DOHH2 (cell line): ENCODE results near the gene LTA.

Experiments used
- H3F3A ChIP-seq: fragments of 200-600 bp; sonication (generic), shearing (Covaris generic); 2 replicates; pipeline ENCODE4 v1.6.0; 2016; ENCODE audit warnings: antibody characterized with exemption, mild to moderate bottlenecking; ENCODE audit not compliant: control insufficient read depth, insufficient read depth
- H3K27ac ChIP-seq: fragments of 200-600 bp; sonication (generic); 2 replicates; pipeline ENCODE4 v1.5.1; 2014; ENCODE audit warnings: low read depth, mild to moderate bottlenecking, low read length, moderate library complexity
- H3K27me3 ChIP-seq: fragments of 200-600 bp; sonication (generic); 2 replicates; pipeline ENCODE4 v1.6.1; 2014; ENCODE audit warnings: mild to moderate bottlenecking, low read length, mixed read lengths; ENCODE audit not compliant: control insufficient read depth
- H3K36me3 ChIP-seq: fragments of 200-600 bp; sonication (generic); 2 replicates; pipeline ENCODE4 v1.6.1; 2014; ENCODE audit warnings: mild to moderate bottlenecking, low read length, moderate library complexity, mixed read lengths; ENCODE audit not compliant: control insufficient read depth
- H3K4me1 ChIP-seq: fragments of 200-600 bp; sonication (generic); 2 replicates; pipeline ENCODE4 v1.6.1; 2014; ENCODE audit warnings: mild to moderate bottlenecking, low read length, mixed read lengths; ENCODE audit not compliant: control insufficient read depth
- H3K4me2 ChIP-seq: fragments of 200-600 bp; sonication (generic); 2 replicates; pipeline ENCODE4 v1.6.0; 2014; ENCODE audit warnings: mild to moderate bottlenecking, low read length, moderate library complexity
- H3K4me3 ChIP-seq: fragments of 200-600 bp; sonication (generic); 2 replicates; pipeline ENCODE4 v1.5.1; 2014; ENCODE audit warnings: mild to moderate bottlenecking, low read length, mixed read lengths
- H3K79me2 ChIP-seq: fragments of 200-600 bp; sonication (generic); 2 replicates; pipeline ENCODE4 v1.6.1; 2014; ENCODE audit warnings: mild to moderate bottlenecking, low read length, mixed read lengths; ENCODE audit not compliant: control insufficient read depth
- H3K9me2 ChIP-seq: fragments of 200-600 bp; sonication (generic); replicated peaks from 2 replicates; pipeline ENCODE4 v1.6.1; 2014; ENCODE audit warnings: mild to moderate bottlenecking, low read length, mixed read lengths; ENCODE audit not compliant: control insufficient read depth
- H3K9me3 ChIP-seq: fragments of 200-600 bp; sonication (generic); 2 replicates; pipeline ENCODE4 v1.6.1; 2014; ENCODE audit warnings: antibody characterized with exemption, low read length, mixed read lengths; ENCODE audit not compliant: control insufficient read depth, insufficient read depth
- H4K20me1 ChIP-seq: fragments of 200-600 bp; sonication (generic); 2 replicates; pipeline ENCODE4 v1.6.0; 2014; ENCODE audit warnings: low read depth, mild to moderate bottlenecking, antibody characterized with exemption, low read length, moderate library complexity; ENCODE audit not compliant: control insufficient read depth, insufficient read depth
- EZH2phosphoT487 ChIP-seq: fragments of 200-600 bp; sonication (generic); IDR thresholded peaks from 2 replicates; pipeline ENCODE4 v1.6.1; 2017; ENCODE audit warnings: borderline replicate concordance, mild to moderate bottlenecking, antibody characterized with exemption, low read length, moderate library complexity, mixed read lengths
- TF ChIP-seq, protein P1 (sequence below): fragments of 200-600 bp; sonication (generic); IDR thresholded peaks from one replicate; pipeline ENCODE4 v1.5.1; 2014; ENCODE audit warnings: antibody characterized with exemption, mild to moderate bottlenecking, low read depth, low read length; ENCODE audit not compliant: poor library complexity, severe bottlenecking

Gene LTA

DNA sequence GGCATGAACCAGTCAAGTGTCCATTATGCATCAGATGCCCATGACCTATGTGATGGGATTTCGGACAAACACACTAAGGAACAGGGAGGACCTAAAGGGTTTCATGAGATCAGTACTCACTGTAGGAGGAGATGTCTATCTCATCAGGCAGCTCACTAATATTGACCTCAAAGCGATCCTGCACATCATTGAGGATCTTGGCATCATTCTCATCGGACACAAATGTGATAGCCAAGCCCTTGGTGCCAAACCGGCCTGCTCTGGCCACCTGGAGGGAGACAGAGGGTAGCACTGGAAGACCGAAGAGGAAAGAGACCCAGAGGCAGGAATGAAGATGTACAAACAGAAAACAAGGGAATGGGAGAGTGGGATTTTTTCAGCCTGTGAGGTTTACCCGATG lies 41.4 kb upstream of the LTA start:
- Histone ChIP-seq H4K20me1 (peaks cover 23% of the 10 kb centered on the region), H3F3A (peaks cover 52% of the 10 kb centered on the region)
- TF ChIP-seq, protein P1, sequence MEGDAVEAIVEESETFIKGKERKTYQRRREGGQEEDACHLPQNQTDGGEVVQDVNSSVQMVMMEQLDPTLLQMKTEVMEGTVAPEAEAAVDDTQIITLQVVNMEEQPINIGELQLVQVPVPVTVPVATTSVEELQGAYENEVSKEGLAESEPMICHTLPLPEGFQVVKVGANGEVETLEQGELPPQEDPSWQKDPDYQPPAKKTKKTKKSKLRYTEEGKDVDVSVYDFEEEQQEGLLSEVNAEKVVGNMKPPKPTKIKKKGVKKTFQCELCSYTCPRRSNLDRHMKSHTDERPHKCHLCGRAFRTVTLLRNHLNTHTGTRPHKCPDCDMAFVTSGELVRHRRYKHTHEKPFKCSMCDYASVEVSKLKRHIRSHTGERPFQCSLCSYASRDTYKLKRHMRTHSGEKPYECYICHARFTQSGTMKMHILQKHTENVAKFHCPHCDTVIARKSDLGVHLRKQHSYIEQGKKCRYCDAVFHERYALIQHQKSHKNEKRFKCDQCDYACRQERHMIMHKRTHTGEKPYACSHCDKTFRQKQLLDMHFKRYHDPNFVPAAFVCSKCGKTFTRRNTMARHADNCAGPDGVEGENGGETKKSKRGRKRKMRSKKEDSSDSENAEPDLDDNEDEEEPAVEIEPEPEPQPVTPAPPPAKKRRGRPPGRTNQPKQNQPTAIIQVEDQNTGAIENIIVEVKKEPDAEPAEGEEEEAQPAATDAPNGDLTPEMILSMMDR, result no peak
- no peak for TF ChIP-seq EZH2phosphoT487

DNA sequence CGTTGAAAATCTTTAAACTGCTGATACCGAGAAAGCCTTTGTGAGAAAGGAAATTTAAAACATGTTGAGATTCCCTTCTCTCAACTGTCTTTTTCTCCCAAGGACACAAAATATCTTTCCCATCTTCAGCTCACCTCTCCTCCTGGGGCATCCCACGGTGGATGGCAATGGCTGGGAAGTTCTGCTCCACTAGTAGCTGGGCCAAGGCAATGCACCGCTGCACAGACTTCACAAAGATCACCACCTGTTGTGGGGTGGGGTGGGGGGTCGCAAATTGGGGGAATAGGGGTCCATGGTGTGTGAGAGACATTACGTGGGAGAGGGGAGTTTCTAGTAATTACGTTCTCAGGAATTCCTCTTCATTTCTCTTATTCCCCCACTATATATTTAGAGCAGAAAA lies 40.9 kb upstream of the LTA start:
- Histone ChIP-seq H3K27me3 (no peaks in the 10 kb centered on the region), H3K4me2 (no peak overlapping the region), H3K36me3 (peaks cover 72% of the 10 kb centered on the region), H3K9me2 (no peaks in the 10 kb centered on the region), H3K4me1 (peaks cover 4% of the 10 kb centered on the region; the same call in 1 of the 2 replicates), H3K9me3 (no peaks in the 10 kb centered on the region), H3K4me3 (no peak overlapping the region), H3K79me2 (peaks cover 28% of the 10 kb centered on the region), H3K27ac (no peak overlapping the region), H3F3A (peaks cover 57% of the 10 kb centered on the region), H4K20me1 (peaks cover 28% of the 10 kb centered on the region)
- TF ChIP-seq, protein P1, result no peak
- TF ChIP-seq EZH2phosphoT487, result no peak

More for the DNA sequence above, 41.4 kb upstream of the LTA start:
- H3K9me2 ChIP-seq, result no peaks in the 10 kb centered on the region
- H3K27ac ChIP-seq, result no peak overlapping the region
- H3K36me3 ChIP-seq, result peaks cover 67% of the 10 kb centered on the region
- no peaks in the 10 kb centered on the region for H3K9me3 ChIP-seq
- H3K4me1 ChIP-seq, result no peaks in the 10 kb centered on the region
- H3K27me3 ChIP-seq, result no peaks in the 10 kb centered on the region
- H3K4me2 ChIP-seq, result no peak overlapping the region
- peaks cover 23% of the 10 kb centered on the region for H3K79me2 ChIP-seq
- no peak overlapping the region for H3K4me3 ChIP-seq

DNA sequence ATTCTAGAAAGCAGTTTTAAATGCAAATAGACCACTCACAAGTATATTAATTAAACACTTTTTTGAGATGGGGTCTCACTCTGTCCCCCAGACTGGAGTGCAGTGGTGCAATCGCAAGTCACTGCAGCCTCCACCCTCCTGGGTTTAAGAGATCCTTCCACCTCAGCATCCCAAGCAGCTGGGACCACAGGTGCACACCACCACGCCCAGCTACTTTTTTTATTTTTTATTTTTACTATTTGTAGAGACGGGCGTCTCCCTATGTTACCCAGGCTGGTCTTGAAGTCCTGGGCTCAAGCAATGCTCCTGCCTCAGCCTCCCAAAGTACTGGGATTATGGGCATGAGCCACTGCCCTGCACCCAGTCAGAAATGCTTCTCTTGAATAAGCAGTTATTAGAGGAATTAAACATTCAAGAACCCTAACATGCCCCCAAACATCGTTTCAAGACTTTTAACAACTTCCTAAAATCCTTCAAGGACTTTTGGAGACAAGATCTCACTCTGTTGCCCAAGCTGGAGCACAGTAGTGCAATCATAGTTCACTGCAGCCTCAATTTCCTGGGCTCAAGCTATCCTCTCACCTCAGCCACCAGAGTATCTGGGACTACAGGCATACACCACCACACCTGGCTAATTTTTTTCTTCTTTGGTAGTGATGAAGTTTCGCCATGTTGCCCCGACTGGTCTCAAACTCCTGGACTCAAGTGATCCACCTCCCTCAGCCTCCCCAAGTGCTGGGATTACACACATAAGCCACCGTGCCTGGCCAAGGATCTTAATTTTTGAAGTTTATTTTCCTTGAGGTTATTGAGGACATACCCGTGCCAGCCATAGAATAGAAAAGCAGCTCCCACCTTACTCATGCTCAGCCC lies 40.1 kb upstream of the LTA start:
- peaks cover 80% of the 10 kb centered on the region for H3K36me3 ChIP-seq
- TF ChIP-seq, protein P1, result no peak
- H3K79me2 ChIP-seq, result peaks cover 36% of the 10 kb centered on the region
- no peak overlapping the region for H3K4me3 ChIP-seq
- no peak overlapping the region for H3K4me2 ChIP-seq
- H3K9me2 ChIP-seq, result no peaks in the 10 kb centered on the region
- H3K27me3 ChIP-seq, result no peaks in the 10 kb centered on the region
- H3F3A ChIP-seq, result peaks cover 59% of the 10 kb centered on the region
- no peak overlapping the region for H3K27ac ChIP-seq
- H3K9me3 ChIP-seq, result no peaks in the 10 kb centered on the region
- peaks cover 33% of the 10 kb centered on the region for H4K20me1 ChIP-seq
- H3K4me1 ChIP-seq, result peaks cover 4% of the 10 kb centered on the region; the same call in 1 of the 2 replicates
